ENCODE data around the gene CSF1R. TPM values are rescaled to one million over a fixed set of nuclear protein-coding genes. Genes with fewer than 3 reads are reported as not detected.

CSF1R gene
- polyA plus RNA-seq, 1 of the 3 experiments (the other 2 are of a cell fraction) = 0.25 TPM

DNA sequence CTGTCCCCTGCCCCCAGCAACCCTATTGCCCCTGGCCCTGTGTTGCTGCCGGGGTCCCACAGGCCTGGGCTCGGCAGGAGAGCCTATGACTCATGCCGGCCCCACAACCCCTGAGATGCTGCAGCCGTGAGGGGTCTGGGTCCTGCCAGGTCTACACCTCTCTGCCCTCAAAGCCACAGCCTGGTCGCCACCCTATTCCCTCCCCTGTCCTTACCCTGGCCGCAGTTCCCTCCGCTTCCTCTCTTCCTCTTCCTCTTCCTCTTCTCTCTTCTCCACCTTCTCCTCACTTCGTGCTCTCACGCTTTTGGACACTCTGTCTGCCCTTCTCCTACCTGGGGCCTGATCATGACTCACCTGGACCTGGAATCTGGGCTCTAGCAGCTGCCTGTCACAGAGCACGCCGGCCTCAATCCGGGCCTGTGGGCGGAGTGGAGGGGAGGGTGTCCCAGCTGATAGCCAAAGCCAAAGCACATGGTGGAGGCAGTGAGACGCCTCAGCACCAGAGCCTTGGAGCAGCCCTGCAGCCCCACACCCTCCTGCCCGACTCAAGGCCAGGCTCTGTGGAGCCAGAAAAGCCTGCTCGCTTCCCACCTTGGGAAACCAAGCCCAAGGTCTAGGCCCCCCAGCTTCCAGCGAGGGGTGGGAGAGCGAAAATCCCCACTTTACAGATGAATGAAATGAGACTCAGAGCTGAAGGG, 26.8 kb upstream of the CSF1R start (continued):
- TF ChIP-seq REST (IDR thresholded peaks at IDR 0.05; ENCODE audit: low read depth, low read length) (no peak), NRF1 (IDR thresholded peaks at IDR 0.05; ENCODE audit: low read depth, low read length) (no peak)
- TF ChIP-seq, protein P1, sequence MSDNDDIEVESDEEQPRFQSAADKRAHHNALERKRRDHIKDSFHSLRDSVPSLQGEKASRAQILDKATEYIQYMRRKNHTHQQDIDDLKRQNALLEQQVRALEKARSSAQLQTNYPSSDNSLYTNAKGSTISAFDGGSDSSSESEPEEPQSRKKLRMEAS (IDR thresholded peaks at IDR 0.05; ENCODE audit: low read depth) = no peak

- H2AFZ ChIP-seq (ENCODE audit: low read depth) = peak overlapping the region; percentile 42; the same call in 1 of the 2 replicates
- no peak overlapping the region for H3K9ac ChIP-seq
- no peaks in the 10 kb centered on the region for H3K9me2 ChIP-seq
- H3K27me3 ChIP-seq (ENCODE audit: insufficient read depth) = no peaks in the 10 kb centered on the region
- H3K4me1 ChIP-seq (ENCODE audit: control insufficient read depth in 1 of 2, insufficient read depth in 2 of 2, low read depth in 1 of 2, low read length in 1 of 2) = peaks cover 12 to 37% of the 10 kb centered on the region in 2 experiments
- H3K4me3 ChIP-seq (ENCODE audit: low read depth in 2 of 2, low read length in 1 of 2) = no peak overlapping the region
- POLR2A ChIA-PET = interaction anchor here (0.6 to 2.2 kb wide), 3 partner anchors 10 to 115 kb away, joined by 3 to 8 read pairs (median 4); no protein-coding TSS in a partner anchor
- no peaks in the 10 kb centered on the region for H4K20me1 ChIP-seq (ENCODE audit: insufficient read depth)
- CTCF ChIA-PET = interaction anchor here (0.7 to 2.3 kb wide), 6 partner anchors 18 to 324 kb away, joined by 3 to 10 read pairs (median 3); no protein-coding TSS in a partner anchor
- H3K9me3 ChIP-seq = no peaks in the 10 kb centered on the region
- no peaks in the 10 kb centered on the region for H3F3A ChIP-seq (replicated peaks; ENCODE audit: insufficient read depth)
- peak; percentile 39 for DNase-seq
- peaks cover 5 to 25% of the 10 kb centered on the region in 2 experiments for H3K36me3 ChIP-seq (replicated peaks in 1 of 2; ENCODE audit: control insufficient read depth in 1 of 2, insufficient read depth in 2 of 2, low read length in 1 of 2)
- no peaks in the 10 kb centered on the region for H3K79me2 ChIP-seq (ENCODE audit: insufficient read depth)
- H3K4me2 ChIP-seq = peak overlapping the region; percentile 20; the same call in 1 of the 2 replicates
- H3K27ac ChIP-seq (ENCODE audit: low read depth in 2 of 2, low read length in 1 of 2) = peak overlapping the region; percentile 55 to 70
- WGBS (ENCODE audit: low lambda C conversion rate) = 17% methylated on average over 6 of the region's 6 CpGs
- TF ChIP-seq, protein P1 (IDR thresholded peaks at IDR 0.05; ENCODE audit: low read depth) = peak; percentile 65
- TF ChIP-seq RCOR1 (IDR thresholded peaks at IDR 0.05; ENCODE audit: low read length) (no peak), ELF1 (IDR thresholded peaks at IDR 0.05) (no peak), GATA2 (CRISPR knock-in tag; IDR thresholded peaks at IDR 0.05) (no peak), TAF1 (IDR thresholded peaks at IDR 0.05; ENCODE audit: borderline replicate concordance, low read depth, low read length) (no peak), JUND (IDR thresholded peaks at IDR 0.05) (peak; percentile 46), TCF12 (IDR thresholded peaks at IDR 0.05) (no peak), POLR2AphosphoS5 (IDR thresholded peaks at IDR 0.05; ENCODE audit: low read depth, low read length) (no peak), FOSL2 (IDR thresholded peaks at IDR 0.05; ENCODE audit: borderline replicate concordance, low read depth) (peak; percentile 46; the same call in 1 of the 2 replicates), EP300 (IDR thresholded peaks at IDR 0.05; ENCODE audit: borderline replicate concordance in 1 of 2, low read depth in 1 of 2, low read length in 1 of 2) (no peak), MXI1 (IDR thresholded peaks at IDR 0.05; ENCODE audit: low read depth, low read length) (no peak), SIN3A (IDR thresholded peaks at IDR 0.05; ENCODE audit: borderline replicate concordance, low read depth, low read length) (no peak), GABPA (IDR thresholded peaks at IDR 0.05; ENCODE audit: low read depth) (no peak), RXRA (IDR thresholded peaks at IDR 0.05; ENCODE audit: borderline replicate concordance, low read depth) (no peak)
- TF ChIP-seq, protein P2, sequence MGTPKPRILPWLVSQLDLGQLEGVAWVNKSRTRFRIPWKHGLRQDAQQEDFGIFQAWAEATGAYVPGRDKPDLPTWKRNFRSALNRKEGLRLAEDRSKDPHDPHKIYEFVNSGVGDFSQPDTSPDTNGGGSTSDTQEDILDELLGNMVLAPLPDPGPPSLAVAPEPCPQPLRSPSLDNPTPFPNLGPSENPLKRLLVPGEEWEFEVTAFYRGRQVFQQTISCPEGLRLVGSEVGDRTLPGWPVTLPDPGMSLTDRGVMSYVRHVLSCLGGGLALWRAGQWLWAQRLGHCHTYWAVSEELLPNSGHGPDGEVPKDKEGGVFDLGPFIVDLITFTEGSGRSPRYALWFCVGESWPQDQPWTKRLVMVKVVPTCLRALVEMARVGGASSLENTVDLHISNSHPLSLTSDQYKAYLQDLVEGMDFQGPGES (IDR thresholded peaks at IDR 0.05; ENCODE audit: low read depth, low read length) = no peak
- TF ChIP-seq, protein P3, sequence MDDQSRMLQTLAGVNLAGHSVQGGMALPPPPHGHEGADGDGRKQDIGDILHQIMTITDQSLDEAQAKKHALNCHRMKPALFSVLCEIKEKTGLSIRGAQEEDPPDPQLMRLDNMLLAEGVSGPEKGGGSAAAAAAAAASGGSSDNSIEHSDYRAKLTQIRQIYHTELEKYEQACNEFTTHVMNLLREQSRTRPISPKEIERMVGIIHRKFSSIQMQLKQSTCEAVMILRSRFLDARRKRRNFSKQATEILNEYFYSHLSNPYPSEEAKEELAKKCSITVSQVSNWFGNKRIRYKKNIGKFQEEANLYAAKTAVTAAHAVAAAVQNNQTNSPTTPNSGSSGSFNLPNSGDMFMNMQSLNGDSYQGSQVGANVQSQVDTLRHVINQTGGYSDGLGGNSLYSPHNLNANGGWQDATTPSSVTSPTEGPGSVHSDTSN (IDR thresholded peaks at IDR 0.05) = no peak
- TF ChIP-seq, protein P4, sequence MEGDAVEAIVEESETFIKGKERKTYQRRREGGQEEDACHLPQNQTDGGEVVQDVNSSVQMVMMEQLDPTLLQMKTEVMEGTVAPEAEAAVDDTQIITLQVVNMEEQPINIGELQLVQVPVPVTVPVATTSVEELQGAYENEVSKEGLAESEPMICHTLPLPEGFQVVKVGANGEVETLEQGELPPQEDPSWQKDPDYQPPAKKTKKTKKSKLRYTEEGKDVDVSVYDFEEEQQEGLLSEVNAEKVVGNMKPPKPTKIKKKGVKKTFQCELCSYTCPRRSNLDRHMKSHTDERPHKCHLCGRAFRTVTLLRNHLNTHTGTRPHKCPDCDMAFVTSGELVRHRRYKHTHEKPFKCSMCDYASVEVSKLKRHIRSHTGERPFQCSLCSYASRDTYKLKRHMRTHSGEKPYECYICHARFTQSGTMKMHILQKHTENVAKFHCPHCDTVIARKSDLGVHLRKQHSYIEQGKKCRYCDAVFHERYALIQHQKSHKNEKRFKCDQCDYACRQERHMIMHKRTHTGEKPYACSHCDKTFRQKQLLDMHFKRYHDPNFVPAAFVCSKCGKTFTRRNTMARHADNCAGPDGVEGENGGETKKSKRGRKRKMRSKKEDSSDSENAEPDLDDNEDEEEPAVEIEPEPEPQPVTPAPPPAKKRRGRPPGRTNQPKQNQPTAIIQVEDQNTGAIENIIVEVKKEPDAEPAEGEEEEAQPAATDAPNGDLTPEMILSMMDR (IDR thresholded peaks at IDR 0.05) = no peak
- TF ChIP-seq, protein P5, sequence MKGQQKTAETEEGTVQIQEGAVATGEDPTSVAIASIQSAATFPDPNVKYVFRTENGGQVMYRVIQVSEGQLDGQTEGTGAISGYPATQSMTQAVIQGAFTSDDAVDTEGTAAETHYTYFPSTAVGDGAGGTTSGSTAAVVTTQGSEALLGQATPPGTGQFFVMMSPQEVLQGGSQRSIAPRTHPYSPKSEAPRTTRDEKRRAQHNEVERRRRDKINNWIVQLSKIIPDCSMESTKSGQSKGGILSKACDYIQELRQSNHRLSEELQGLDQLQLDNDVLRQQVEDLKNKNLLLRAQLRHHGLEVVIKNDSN (IDR thresholded peaks at IDR 0.05; ENCODE audit: borderline replicate concordance, low read depth) = no peak
Measured at GRCh38 chr5:150112201-150113046, 26.1 kb upstream of the CSF1R start.
